Skeletal muscle satellite cell (primary cell): ENCODE data around the gene CELF4.

Experiments used
- H3K27me3 ChIP-seq: 2 replicates; pipeline ENCODE4 v1.7.0; 2013; ENCODE audit warnings: low read length; ENCODE audit not compliant: control insufficient read depth, insufficient read depth
- H3K36me3 ChIP-seq: 2 replicates; pipeline ENCODE4 v1.7.0; 2013; ENCODE audit warnings: mild to moderate bottlenecking, control low read depth, low read length; ENCODE audit not compliant: insufficient read depth
- H3K4me1 ChIP-seq: 2 replicates; pipeline ENCODE4 v1.7.0; 2013; ENCODE audit warnings: low read length; ENCODE audit not compliant: control insufficient read depth, insufficient read depth
- H3K4me2 ChIP-seq: 2 replicates; pipeline ENCODE4 v1.7.0; 2013; ENCODE audit warnings: mild to moderate bottlenecking, low read length
- H3K4me3 ChIP-seq: 2 replicates; pipeline ENCODE4 v1.7.0; 2013; ENCODE audit warnings: low read length
- H3K9ac ChIP-seq: 2 replicates; pipeline ENCODE4 v1.7.0; 2013; ENCODE audit warnings: mild to moderate bottlenecking, low read depth, low read length, moderate library complexity
- H3K9me3 ChIP-seq: replicated peaks from 2 replicates; pipeline ENCODE4 v1.7.0; 2013; ENCODE audit warnings: mild to moderate bottlenecking, control low read depth, low read length

Gene CELF4

GRCh38 chr18:37533647-37534584, 31.7 kb downstream of the CELF4 start:
- peaks cover 36% of the 10 kb centered on the region for H3K27me3 ChIP-seq

GRCh38 chr18:37532917-37533316, 32.7 kb downstream of the CELF4 start:
- H3K4me1 ChIP-seq, result no peaks in the 10 kb centered on the region
- H3K4me3 ChIP-seq, result no peak overlapping the region
- no peaks in the 10 kb centered on the region for H3K9me3 ChIP-seq
- H3K36me3 ChIP-seq, result no peaks in the 10 kb centered on the region
- H3K9ac ChIP-seq, result no peak overlapping the region
- H3K4me2 ChIP-seq, result no peak overlapping the region
- peaks cover 30% of the 10 kb centered on the region for H3K27me3 ChIP-seq

More at GRCh38 chr18:37533647-37534584, 31.7 kb downstream of the CELF4 start:
- H3K4me1 ChIP-seq, result no peaks in the 10 kb centered on the region
- no peaks in the 10 kb centered on the region for H3K9me3 ChIP-seq
- H3K36me3 ChIP-seq, result no peaks in the 10 kb centered on the region
- no peak overlapping the region for H3K9ac ChIP-seq
- no peak overlapping the region for H3K4me2 ChIP-seq
- H3K4me3 ChIP-seq, result no peak overlapping the region

- H3K4me1 ChIP-seq, result no peaks in the 10 kb centered on the region
- H3K9ac ChIP-seq, result no peak overlapping the region
- no peak overlapping the region for H3K4me3 ChIP-seq
- no peaks in the 10 kb centered on the region for H3K9me3 ChIP-seq
- no peak overlapping the region for H3K4me2 ChIP-seq
- peaks cover 50% of the 10 kb centered on the region for H3K27me3 ChIP-seq
- no peaks in the 10 kb centered on the region for H3K36me3 ChIP-seq
Observed at GRCh38 chr18:37529863-37530262, 35.7 kb downstream of the CELF4 start.

GRCh38 chr18:37529296-37529695, 36.3 kb downstream of the CELF4 start:
- Histone ChIP-seq H3K27me3 (peaks cover 55% of the 10 kb centered on the region), H3K4me1 (no peaks in the 10 kb centered on the region), H3K4me2 (no peak overlapping the region), H3K4me3 (no peak overlapping the region), H3K9me3 (no peaks in the 10 kb centered on the region), H3K36me3 (no peaks in the 10 kb centered on the region), H3K9ac (no peak overlapping the region)

GRCh38 chr18:37527395-37527794, 38.2 kb downstream of the CELF4 start:
- Histone ChIP-seq H3K9ac (no peak overlapping the region), H3K4me1 (no peaks in the 10 kb centered on the region), H3K4me3 (no peak overlapping the region), H3K9me3 (no peaks in the 10 kb centered on the region), H3K4me2 (no peak overlapping the region), H3K27me3 (peaks cover 59% of the 10 kb centered on the region), H3K36me3 (no peaks in the 10 kb centered on the region)

GRCh38 chr18:37525262-37525585, 40.4 kb downstream of the CELF4 start:
- Histone ChIP-seq H3K9me3 (no peaks in the 10 kb centered on the region), H3K36me3 (no peaks in the 10 kb centered on the region), H3K4me3 (no peak overlapping the region), H3K9ac (no peak overlapping the region), H3K27me3 (peaks cover 65% of the 10 kb centered on the region), H3K4me1 (no peaks in the 10 kb centered on the region), H3K4me2 (no peak overlapping the region)

GRCh38 chr18:37524498-37525261, 40.9 kb downstream of the CELF4 start:
- Histone ChIP-seq H3K4me3 (no peak overlapping the region), H3K36me3 (no peaks in the 10 kb centered on the region), H3K9me3 (no peaks in the 10 kb centered on the region), H3K4me2 (no peak overlapping the region), H3K4me1 (no peaks in the 10 kb centered on the region), H3K27me3 (peaks cover 60% of the 10 kb centered on the region), H3K9ac (no peak overlapping the region)

GRCh38 chr18:37524139-37524497, 41.5 kb downstream of the CELF4 start:
- no peaks in the 10 kb centered on the region for H3K9me3 ChIP-seq
- H3K4me1 ChIP-seq, result no peaks in the 10 kb centered on the region
- H3K4me2 ChIP-seq, result no peak overlapping the region
- H3K4me3 ChIP-seq, result no peak overlapping the region
- peaks cover 56% of the 10 kb centered on the region for H3K27me3 ChIP-seq
- no peak overlapping the region for H3K9ac ChIP-seq
- no peaks in the 10 kb centered on the region for H3K36me3 ChIP-seq

- Histone ChIP-seq H3K36me3 (no peaks in the 10 kb centered on the region), H3K4me3 (no peak overlapping the region), H3K27me3 (peaks cover 44% of the 10 kb centered on the region), H3K9ac (no peak overlapping the region), H3K9me3 (no peaks in the 10 kb centered on the region), H3K4me2 (no peak overlapping the region), H3K4me1 (no peaks in the 10 kb centered on the region)
Observed at GRCh38 chr18:37521510-37522465, 43.8 kb downstream of the CELF4 start.

- Histone ChIP-seq H3K27me3 (peaks cover 32% of the 10 kb centered on the region), H3K36me3 (no peaks in the 10 kb centered on the region), H3K4me3 (no peak overlapping the region)
Observed at GRCh38 chr18:37520508-37520907, 45.1 kb downstream of the CELF4 start.

GRCh38 chr18:37519510-37520135, 46.0 kb downstream of the CELF4 start:
- peaks cover 23% of the 10 kb centered on the region for H3K27me3 ChIP-seq

More at GRCh38 chr18:37520508-37520907, 45.1 kb downstream of the CELF4 start:
- Histone ChIP-seq H3K4me1 (no peaks in the 10 kb centered on the region), H3K4me2 (no peak overlapping the region), H3K9me3 (no peaks in the 10 kb centered on the region), H3K9ac (no peak overlapping the region)

More at GRCh38 chr18:37519510-37520135, 46.0 kb downstream of the CELF4 start:
- Histone ChIP-seq H3K9ac (no peak overlapping the region), H3K4me1 (no peaks in the 10 kb centered on the region), H3K4me3 (no peak overlapping the region), H3K36me3 (no peaks in the 10 kb centered on the region), H3K9me3 (no peaks in the 10 kb centered on the region), H3K4me2 (no peak overlapping the region)
